Stimulated activated CD8-positive, alpha-beta memory T cell treated with anti-CD3 and anti-CD28 coated beads, Interleukin-2, amount 100 ng/mL, for 1 hour (primary cell): ENCODE results near the gene DOCK10.

Experiments used
- DNase-seq, 2 donors: peaks; one replicate each; pipeline ENCODE4 v3.0.0-alpha.2; 2020; ENCODE audit warnings: low read depth in 2 of 2

Gene DOCK10

DNA sequence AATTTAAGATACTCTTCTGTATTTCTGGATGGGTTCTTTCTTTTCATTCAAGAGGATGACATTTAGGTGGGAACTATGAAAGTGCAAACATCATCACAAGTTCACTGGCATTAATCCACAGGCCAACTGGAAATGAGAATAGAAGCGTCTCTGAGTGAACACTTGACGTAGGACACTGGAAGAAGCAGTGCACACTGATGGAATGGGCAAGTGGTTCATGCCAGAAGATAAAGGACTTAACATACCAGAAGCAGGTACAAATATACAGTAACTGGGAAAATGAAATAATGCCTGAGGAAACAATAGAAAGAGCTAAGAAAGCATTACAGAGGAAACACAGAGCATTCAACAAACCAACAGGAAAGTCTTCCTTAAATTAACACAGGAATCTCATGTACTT, 205.2 kb downstream of the DOCK10 start:
- no peak for DNase-seq

DNA sequence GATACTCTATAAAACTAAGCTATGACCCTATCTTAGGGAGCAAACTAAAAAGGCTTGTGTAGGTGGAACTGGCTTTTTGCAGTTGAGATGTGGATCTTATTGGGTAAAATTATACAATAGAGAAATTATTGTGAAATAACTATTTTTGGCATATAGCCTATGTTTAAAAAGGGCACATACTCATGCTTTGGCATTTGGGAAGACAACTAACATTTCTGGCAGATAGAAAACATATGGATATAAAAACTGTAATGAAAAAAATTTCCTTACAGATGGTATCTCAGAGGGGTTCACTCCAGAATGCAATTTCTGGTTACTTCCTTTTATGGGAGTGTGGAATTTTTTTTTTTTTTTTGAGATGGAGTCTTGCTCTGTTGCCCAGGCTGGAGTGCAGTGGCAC, 206.0 kb downstream of the DOCK10 start:
- DNase-seq: no peak

DNA sequence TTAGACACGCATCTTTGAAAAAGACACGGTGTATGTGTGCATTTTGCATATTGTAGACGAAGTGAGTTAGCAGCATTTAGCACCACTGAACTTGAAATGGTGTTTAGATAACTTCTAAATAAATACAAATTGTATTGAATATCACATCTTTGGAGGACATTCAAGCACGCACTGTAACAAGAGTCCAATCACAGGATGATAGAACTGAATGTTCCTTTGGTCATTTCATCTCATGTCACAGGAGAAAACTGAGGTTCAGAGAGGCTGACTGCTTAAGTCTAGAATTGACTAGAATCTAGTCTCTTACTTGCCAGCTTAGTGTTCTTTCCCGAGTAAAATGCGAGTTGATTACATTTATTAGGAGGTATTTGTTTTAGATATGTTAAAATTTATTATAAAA, 206.9 kb downstream of the DOCK10 start:
- DNase-seq: no peak

DNA sequence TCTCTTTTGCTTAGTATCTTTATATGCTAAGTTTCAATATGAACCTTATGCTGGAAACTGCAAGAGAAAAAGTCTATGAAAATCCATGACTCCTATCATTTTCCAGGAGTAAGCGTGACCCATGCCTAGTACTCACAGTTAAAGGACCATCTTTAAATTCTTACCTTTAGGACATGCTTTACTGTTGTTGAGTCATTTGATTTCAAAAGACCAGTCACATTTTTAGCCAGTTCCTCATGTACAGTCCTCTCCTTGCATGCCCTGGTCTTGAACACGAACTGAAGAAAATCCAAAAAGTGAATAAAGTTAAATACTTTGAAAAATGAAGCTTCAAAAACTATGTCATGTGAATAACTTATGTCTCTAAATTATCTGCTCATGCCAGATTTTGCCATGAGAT, 208.3 kb downstream of the DOCK10 start:
- no peak for DNase-seq

DNA sequence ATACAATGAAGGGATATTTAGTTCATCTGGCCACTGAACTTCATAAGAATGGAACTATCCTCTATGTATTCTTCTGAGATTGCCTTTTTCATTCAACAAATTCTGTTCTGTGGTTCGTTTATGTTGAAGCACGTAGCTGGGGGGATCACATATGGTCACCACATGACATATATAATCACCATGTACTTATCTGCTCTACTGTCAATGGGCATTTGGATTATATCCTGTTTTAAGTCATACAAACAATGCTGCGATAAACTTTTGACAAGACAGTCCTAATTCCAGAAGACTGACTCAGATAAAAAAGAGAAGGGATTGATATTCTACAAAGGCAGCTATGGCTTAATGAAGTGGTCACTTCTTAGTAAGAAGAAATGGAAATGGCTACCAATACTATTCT, 210.1 kb downstream of the DOCK10 start:
- no peak for DNase-seq

DNA sequence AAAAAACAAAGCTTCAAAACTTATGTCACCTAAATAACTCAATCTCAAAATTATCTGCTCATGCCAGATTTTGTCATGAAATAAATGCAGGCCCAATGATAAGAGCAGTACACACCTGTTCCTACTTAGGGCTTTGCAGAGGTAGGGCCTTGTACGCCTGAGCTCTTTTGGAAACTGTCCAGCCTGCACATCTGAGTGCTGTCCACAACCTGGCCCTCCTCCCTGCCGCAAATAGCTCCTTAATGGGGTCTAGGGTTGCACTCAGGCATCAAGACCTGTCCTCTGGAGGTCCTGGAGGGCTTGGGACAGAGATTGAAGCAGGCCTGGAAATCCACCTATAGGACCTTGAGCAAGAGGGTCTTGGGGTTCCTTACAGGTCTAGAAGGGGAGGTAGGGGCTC, 210.7 kb downstream of the DOCK10 start:
- DNase-seq: no peak

DNA sequence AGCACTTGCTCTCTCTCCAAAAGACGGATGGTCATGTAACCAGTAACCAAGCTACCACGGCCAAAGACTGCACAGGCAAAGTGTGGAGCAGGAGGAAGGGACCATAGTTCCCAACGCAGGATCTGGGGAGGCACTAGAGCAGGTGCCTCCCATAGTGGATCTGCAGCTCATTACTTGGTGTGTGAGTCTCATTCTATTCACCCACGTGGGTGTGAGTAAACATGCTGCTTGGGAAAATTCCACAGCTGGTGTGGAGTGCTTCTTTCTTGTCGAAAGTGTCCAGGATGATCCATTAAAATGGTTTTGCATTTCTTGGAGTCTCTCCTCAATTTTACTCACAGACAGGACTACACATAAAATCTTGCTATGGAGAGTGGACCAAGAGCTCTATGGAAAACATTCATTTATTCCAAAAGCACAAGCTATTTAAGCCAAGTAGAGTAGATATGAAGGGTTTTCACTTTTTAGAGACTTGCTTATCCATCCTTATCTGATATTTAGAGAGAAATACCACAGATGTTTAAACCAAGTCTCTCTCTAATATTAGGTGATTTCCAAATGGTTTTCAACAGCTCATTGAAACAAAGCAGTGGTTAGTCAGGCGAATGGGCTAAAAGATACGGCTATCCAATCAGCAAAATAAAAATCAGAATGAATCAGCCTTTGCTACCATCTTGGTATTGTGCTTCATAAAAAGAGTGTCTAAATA, 221.8 kb downstream of the DOCK10 start:
- DNase-seq: no peak

DNA sequence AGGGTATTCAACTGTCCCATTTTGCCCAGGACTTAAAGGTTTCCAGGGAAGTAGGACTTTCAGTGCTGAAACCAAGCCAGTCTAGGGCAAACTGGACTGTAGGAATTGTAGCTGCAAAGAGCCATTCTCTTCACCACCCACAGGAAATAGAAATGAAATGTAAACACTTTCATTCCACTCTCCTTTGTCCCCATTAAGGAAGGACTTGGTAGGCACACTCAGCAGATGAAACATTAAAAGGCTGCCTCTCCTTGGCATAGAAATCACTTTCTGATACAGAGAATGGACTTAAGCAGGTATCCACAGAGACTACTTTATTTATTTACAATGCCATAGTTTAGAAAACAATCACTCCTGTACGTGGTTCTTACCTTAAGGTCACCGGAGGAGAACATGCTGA, 223.2 kb downstream of the DOCK10 start:
- no peak for DNase-seq

DNA sequence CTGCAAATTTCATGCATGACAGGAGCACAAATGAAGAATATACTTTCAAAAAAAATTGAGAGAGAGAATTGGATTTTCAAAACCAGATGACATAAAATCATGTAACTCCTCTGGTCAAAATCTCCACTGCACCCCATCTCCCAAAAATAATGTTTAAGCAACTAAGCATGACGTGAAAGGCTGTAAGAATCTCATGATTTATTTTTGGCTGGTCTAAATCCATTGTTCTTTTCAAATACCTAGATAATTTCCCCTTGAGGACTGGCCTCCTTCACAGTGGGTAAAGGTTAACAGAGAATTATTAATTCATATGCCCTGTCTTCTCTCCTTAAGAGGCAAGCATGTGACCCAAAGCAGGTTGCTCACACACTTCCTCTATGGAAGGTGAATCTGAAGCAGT, 224.6 kb downstream of the DOCK10 start:
- no peak for DNase-seq

DNA sequence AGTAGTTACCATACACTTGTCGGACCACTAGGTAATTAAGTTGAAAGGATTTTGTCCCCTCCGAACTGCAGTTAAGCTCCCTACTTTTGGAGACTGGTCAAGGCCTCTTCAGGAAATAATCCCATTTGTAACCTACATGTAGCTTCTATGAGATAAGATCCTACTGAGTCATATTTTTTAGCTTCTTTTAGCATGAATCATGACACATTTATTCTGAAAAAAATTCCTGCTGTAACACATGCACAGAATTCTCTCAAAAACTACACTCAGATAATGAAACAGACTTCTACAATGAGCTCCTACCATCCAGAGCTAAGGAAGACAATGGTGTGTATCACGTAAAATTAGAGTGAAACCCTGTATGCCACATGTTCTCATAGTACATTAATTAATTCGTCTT, 225.5 kb downstream of the DOCK10 start:
- DNase-seq: no peak

DNA sequence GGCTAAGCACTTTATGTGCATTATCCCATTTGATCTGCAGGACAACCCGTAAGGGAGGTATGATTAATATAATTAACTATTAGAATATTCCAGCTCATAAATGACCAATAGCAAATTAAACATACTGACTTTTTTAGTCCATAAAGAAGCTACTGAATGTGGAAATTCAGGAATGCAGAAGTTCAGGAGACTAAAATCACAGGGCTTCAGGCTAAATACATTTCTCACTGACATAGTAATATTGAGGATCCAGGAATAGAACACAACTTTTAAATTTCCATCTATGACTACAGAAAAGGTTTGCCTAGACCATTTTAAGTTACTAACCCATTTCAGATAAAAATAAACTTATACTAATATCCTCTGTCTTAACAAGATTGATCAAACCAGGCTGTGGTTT, 228.7 kb downstream of the DOCK10 start:
- no peak for DNase-seq

DNA sequence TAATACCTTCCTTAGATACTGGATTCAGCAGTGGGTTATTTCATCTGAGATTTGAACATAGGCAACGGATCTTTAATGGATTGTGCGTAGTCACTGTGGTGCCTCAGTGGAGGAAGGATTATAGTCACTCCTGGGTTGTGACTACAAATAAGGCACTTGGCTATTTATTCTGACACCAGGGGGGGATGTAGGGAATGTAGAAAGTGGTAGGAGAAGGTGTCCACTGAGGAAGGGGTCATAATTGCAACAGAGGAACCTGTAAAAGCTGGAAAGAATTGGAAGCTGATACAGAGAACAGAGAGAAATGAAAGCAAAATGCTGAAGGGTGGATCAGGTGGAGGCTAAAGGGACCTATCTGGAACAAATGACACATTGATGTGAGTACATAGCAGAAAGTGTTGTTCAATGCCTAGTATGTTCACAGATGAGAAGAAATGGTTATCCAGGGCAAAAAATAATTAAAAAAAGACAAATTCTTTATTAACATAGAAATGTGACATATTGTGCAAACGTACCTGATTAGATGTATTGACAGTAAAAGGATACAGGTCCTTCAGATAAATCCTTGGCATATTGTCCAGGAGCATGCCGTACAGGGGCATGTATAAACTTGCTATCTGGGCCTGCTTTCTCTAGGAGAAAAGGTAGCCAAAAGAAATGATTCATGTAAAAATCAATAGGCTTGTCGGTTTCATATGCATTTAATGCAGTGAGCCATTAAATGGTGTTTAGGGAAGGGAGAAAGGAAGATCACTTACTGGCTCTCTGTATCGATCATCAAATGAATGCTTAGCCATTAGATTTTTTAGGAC, 234.9 kb downstream of the DOCK10 start:
- no peak for DNase-seq

DNA sequence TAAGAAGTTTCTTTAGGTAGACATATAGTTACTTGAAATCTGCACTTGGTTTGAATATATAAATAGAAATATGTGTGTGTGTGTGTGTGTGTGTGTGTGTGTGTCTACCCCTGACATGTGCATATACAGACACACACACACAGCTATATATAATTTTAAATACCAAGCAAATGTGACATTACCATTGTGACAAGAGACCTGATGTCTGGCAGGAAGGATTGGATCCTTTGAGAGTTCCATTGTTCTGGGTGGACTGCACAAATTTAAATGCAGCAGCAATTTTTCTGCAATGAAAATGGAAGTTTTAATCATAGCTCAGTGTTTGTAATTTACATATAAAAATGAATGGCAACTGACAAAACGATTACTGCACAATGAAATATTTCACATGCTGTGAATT, 238.3 kb downstream of the DOCK10 start:
- DNase-seq: no peak

DNA sequence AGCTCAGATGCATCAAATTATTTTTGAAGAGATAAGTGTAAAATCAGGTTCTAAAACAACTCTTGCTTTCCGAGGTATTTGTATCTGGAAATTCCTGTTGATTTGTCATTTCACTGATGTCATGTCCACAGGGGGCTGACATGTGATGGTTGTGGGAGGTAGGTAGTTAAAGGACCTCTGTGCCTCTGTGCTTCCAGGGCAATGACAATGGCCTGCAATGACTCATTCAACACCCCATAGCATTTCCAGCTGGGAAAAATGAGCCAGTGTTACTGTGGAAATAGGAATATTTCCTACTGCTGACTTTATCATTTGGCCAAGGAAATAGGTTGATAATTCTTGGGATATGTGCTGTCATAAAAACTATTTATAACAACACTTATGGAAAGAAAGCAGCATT, 239.9 kb downstream of the DOCK10 start:
- no peak for DNase-seq

DNA sequence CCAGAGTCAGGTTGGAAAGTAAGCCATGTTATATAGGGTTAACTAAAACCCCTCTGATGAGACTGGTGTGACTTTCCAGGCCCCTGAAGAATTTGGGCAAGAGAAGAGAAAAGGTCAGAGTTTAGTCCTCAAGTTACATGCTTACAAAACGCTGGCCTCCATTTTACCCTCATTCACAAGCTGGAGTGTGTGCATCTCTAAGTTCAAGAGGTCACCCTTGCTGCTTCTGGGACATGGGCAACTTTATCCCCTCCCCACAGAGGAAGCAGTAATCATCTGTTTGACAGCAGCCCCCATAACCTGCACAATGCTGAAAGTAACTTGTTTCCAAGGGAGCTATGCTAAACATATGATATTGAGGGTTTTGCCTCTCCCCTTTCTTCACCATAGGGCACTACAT, 240.9 kb downstream of the DOCK10 start:
- DNase-seq: no peak

DNA sequence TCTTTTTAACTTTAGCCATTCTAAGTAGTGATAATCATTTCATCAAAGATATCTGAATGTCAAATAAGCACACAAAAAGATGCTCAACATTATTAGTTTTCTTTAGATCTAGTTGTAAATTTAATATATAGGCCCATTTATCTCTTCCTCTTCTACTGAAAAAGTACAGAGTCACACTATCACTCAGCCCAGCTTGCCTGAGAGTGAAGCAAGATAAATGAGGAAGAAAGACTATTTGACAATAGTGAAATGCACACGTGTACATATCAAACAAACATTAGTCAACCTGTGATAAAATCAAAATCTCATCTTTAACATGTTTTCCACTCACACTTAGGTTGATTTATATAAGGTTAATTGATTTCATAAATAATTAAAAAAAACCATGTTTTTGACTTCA, 242.6 kb downstream of the DOCK10 start:
- no peak for DNase-seq

DNA sequence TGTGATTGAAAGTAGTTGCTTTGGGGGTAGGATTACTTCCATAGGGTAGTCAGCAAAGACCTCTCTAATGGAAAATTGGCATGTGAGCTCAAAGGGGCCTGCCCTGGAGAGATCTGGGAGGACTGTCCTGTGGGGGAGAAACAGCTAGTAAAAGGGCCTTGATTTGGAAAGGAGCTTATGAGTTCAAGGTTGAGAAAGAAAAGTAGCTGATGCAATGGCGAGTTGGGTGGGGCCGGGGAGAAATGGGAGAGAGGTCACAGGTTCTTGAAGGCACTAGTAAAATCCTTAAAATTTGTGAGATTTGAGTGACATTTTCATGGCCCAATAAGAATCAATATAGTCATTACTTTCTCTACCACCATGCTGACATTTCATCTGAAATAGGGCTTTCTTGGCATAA, 244.1 kb downstream of the DOCK10 start:
- no peak for DNase-seq

DNA sequence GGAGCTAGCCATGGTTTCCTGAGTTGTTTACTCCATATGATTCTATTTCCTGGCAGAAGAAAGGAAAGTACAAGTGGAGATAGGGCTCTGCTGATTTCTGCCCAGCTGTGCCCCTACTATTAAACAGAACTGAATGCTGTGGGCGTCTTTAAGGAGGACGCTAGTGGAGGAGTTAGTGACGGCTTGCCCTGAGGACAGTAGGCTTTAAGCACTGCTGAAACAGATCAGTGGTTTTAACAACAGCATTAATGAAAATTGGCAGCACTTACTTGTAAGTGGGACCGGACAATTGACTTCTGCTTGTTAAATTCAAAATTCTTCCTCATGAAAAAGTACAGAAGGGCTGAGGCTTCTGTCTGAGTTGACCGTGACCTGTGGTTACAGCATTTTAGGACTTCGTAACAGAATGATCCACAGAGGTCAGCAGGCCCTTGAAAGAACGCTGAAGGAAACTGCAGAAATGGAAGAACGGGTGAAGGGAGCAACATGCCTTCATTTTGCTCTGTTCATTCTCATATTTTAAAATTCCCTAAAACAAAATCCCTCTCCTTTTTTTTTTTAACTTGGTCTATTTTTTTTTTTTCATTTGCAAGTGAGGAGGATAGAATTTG, 245.5 kb downstream of the DOCK10 start:
- DNase-seq: no peak

DNA sequence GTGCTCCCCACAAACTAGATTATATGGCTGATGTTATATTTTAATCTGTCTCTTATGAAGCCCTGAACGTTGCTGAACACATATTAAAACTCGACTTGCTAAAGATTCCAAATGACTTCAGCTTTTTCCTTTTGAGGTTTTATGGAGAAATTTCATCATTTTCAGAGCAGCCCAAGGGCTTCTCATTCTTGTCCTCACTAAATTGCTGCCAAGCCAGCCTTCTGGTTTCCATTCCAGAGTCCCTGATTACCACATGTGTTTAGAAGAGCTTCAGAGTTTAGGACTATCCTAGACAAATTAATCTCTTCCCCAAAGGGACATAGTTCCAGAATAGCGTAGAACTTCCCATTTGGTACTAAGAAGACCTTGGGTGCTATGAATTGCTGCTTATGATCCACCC, 248.3 kb downstream of the DOCK10 start:
- DNase-seq: no peak

DNA sequence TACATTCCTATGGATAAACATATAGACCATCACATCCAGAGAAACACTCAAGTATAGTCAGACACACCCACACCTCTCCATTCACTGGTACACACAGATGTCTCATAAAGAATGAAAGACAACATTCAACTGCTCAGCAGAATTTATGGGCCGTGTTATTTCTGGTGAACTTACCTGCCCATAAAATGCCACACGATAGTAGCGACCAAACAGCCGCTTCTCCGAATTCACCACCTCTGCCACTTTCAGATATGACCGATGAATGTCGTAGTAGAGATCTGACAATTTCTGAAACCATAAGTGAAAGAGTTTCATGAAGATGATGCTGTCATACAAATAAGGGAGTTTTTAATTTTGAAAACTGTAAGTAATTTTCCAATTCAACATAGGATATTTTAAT, 255.4 kb downstream of the DOCK10 start:
- no peak for DNase-seq

DNA sequence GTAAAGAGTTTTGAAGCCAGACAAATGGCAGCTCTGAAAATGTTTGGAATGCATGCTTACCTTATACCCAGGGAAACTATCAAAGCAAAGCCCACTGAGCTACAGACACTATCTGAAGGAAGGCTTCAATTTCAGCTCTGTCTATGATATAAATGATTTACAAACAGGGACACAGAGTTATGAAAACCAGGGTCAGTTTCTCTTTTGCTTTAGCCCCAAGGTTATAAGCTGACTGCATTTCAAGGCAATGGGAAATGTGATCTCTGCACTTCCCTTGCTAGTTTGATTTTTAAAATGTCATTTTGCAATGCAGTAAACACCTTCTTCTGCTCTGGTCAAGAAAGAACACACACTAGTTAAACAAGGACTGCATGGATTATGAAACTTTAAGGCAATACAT, 260.9 kb downstream of the DOCK10 start:
- no peak for DNase-seq

DNA sequence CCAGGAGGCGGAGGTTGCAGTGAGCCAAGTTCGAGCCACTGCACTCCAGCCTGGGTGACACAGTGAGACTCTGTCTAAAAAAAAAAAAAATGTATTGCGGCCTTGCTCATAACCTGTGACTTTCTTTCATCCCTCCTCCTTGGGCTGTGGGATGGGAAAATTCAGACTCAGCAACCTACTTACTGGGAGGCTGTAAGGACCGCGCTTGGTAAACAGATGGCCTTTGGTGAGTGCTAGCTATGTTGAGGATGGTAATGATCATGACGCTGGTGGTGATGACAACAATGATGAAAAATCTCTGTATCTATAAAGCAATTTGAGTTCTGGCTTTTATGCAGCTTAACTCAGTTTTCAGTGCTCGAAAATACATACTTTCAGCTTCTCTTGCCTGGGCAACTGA, 261.4 kb downstream of the DOCK10 start:
- no peak for DNase-seq

DNA sequence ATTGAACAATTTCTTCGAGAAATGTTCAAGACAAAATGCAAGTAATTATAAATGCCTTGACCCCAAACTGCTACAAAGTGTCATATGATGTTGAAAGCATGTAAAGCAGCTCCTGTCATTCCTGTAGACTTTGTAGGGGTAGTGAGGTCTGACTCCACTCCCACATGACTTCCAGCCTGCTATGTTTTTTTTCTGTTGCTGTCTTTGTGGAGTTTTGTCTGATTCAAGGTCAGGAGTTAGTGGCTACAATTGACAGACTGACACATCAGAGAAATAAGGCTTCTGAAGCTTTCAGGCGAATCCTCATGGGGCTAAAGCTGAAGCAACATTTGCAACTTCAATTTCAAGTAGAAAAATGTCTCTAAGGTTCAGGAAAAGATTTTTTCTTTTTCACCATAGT, 262.2 kb downstream of the DOCK10 start:
- no peak for DNase-seq
